WTC11 (cell line): ENCODE results near the gene PHF21B.

Experiments used
- TF ChIP-seq, protein P1 (sequence below): fragments of 200-600 bp; IDR thresholded peaks from 2 replicates; pipeline ENCODE4 v1.8.0; 2022; ENCODE audit warnings: antibody characterized with exemption
- TF ChIP-seq, protein P2 (sequence below): sonication (generic); formaldehyde crosslinking; IDR thresholded peaks from 2 replicates; pipeline ENCODE4 v1.8.1; 2022; ENCODE audit warnings: low read depth, missing genetic modification reagents, borderline replicate concordance

- TF ChIP-seq, protein P1, sequence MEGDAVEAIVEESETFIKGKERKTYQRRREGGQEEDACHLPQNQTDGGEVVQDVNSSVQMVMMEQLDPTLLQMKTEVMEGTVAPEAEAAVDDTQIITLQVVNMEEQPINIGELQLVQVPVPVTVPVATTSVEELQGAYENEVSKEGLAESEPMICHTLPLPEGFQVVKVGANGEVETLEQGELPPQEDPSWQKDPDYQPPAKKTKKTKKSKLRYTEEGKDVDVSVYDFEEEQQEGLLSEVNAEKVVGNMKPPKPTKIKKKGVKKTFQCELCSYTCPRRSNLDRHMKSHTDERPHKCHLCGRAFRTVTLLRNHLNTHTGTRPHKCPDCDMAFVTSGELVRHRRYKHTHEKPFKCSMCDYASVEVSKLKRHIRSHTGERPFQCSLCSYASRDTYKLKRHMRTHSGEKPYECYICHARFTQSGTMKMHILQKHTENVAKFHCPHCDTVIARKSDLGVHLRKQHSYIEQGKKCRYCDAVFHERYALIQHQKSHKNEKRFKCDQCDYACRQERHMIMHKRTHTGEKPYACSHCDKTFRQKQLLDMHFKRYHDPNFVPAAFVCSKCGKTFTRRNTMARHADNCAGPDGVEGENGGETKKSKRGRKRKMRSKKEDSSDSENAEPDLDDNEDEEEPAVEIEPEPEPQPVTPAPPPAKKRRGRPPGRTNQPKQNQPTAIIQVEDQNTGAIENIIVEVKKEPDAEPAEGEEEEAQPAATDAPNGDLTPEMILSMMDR: no peak
- TF ChIP-seq, protein P2, sequence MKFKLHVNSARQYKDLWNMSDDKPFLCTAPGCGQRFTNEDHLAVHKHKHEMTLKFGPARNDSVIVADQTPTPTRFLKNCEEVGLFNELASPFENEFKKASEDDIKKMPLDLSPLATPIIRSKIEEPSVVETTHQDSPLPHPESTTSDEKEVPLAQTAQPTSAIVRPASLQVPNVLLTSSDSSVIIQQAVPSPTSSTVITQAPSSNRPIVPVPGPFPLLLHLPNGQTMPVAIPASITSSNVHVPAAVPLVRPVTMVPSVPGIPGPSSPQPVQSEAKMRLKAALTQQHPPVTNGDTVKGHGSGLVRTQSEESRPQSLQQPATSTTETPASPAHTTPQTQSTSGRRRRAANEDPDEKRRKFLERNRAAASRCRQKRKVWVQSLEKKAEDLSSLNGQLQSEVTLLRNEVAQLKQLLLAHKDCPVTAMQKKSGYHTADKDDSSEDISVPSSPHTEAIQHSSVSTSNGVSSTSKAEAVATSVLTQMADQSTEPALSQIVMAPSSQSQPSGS (CRISPR knock-in tag): no peak
Observed at GRCh38 chr22:45053094-45053493, 43.3 kb upstream of the PHF21B start.
